CD14-positive monocyte (primary cell): ENCODE results near the gene ABCG1. TPM values are rescaled to one million over a fixed set of nuclear protein-coding genes. Genes with fewer than 3 reads are reported as not detected.

Experiments
- DNase-seq, 3 donors: peaks; one replicate each; pipeline ENCODE4 v3.0.0-alpha.2; 2011 to 2022
- H2AFZ ChIP-seq: 2 replicates; pipeline ENCODE4 v1.6.0; 2012; ENCODE audit warnings: mild to moderate bottlenecking, low read depth, low read length, inconsistent platforms; ENCODE audit not compliant: insufficient read depth, poor library complexity, severe bottlenecking
- H3K27ac ChIP-seq, 2 donors: 1 replicate in 1 of 2; 2 replicates in 1 of 2; pipeline ENCODE4 v1.5.1; 2012 to 2013; ENCODE audit warnings: low read length in 2 of 2, control low read depth in 1 of 2, inconsistent platforms in 1 of 2, low read depth in 1 of 2, mild to moderate bottlenecking in 1 of 2
- H3K27me3 ChIP-seq, 2 donors: one replicate each; pipeline versions ENCODE4 v1.6.0 to v1.6.1; 2011 to 2013; ENCODE audit warnings: low read length in 2 of 2; ENCODE audit not compliant: control insufficient read depth in 2 of 2, insufficient read depth in 2 of 2
- H3K36me3 ChIP-seq, 2 donors: replicated peaks in 1 of 2; 1 replicate in 1 of 2; 2 replicates in 1 of 2; pipeline versions ENCODE4 v1.5.1 to v1.6.1; 2012 to 2013; ENCODE audit warnings: low read length in 2 of 2, control low read depth in 1 of 2, inconsistent platforms in 1 of 2, mild to moderate bottlenecking in 1 of 2; ENCODE audit not compliant: insufficient read depth in 2 of 2, control insufficient read depth in 1 of 2
- H3K4me1 ChIP-seq, 2 donors: 1 replicate in 1 of 2; 2 replicates in 1 of 2; pipeline versions ENCODE4 v1.5.1 to v1.6.1; 2012 to 2013; ENCODE audit warnings: low read length in 2 of 2, control low read depth in 1 of 2, inconsistent platforms in 1 of 2, mild to moderate bottlenecking in 1 of 2, moderate library complexity in 1 of 2; ENCODE audit not compliant: insufficient read depth in 2 of 2, control insufficient read depth in 1 of 2
- H3K4me2 ChIP-seq: replicated peaks from 2 replicates; pipeline ENCODE3; 2012; ENCODE audit warnings: low read length, moderate library complexity, mild to moderate bottlenecking; ENCODE audit not compliant: poor library complexity, severe bottlenecking; ENCODE audit errors: extremely low read depth
- H3K4me3 ChIP-seq, 3 experiments: fragments of 200-600 bp in 1 of 3; sonication (generic) in 1 of 3; replicated peaks in 1 of 3; 1 replicate in 2 of 3; 2 replicates in 1 of 3; pipeline ENCODE4 v1.5.1; 2011 to 2013; ENCODE audit warnings: low read length in 3 of 3, mild to moderate bottlenecking in 3 of 3, control low read depth in 2 of 3, low read depth in 2 of 3, inconsistent platforms in 1 of 3, moderate library complexity in 1 of 3
- H3K79me2 ChIP-seq: 2 replicates; pipeline ENCODE4 v1.6.0; 2012; ENCODE audit warnings: mild to moderate bottlenecking, control low read depth, inconsistent platforms, low read length, moderate library complexity; ENCODE audit not compliant: insufficient read depth
- H3K9ac ChIP-seq: 2 replicates; pipeline ENCODE4 v1.6.0; 2017; ENCODE audit warnings: low read length, mild to moderate bottlenecking; ENCODE audit not compliant: insufficient read depth, poor library complexity, severe bottlenecking
- H3K9me3 ChIP-seq, 2 donors: replicated peaks in 1 of 2; 1 replicate in 1 of 2; 2 replicates in 1 of 2; pipeline versions ENCODE4 v1.5.1 to v1.6.1; 2012 to 2013; ENCODE audit warnings: low read length in 2 of 2, control low read depth in 1 of 2; ENCODE audit not compliant: control insufficient read depth in 1 of 2, insufficient read depth in 1 of 2
- H4K20me1 ChIP-seq: 2 replicates; pipeline ENCODE4 v1.6.0; 2012; ENCODE audit warnings: mild to moderate bottlenecking, low read length, control low read depth, moderate library complexity; ENCODE audit not compliant: insufficient read depth
- H3K27ac Mint-ChIP-seq, 7 donors: one replicate each; pipeline ENCODE4 v1.8.0; 2020; ENCODE audit warnings: mild to moderate bottlenecking in 7 of 7, mixed read lengths in 7 of 7, moderate library complexity in 6 of 7, inconsistent platforms in 2 of 7
- H3K27me3 Mint-ChIP-seq, 3 donors: one replicate each; pipeline ENCODE4 v1.8.0; 2021 to 2022; ENCODE audit warnings: low read depth in 3 of 3, mild to moderate bottlenecking in 3 of 3, mixed read lengths in 3 of 3, moderate library complexity in 3 of 3, inconsistent platforms in 1 of 3
- H3K36me3 Mint-ChIP-seq, 2 donors: one replicate each; pipeline ENCODE4 v1.8.0; 2020; ENCODE audit warnings: mixed read lengths in 2 of 2, inconsistent platforms in 1 of 2, mild to moderate bottlenecking in 1 of 2
- H3K4me1 Mint-ChIP-seq: one replicate; pipeline ENCODE4 v1.8.0; 2020; ENCODE audit warnings: mild to moderate bottlenecking, mixed read lengths
- H3K4me3 Mint-ChIP-seq, 2 donors: one replicate each; pipeline ENCODE4 v1.8.0; 2020; ENCODE audit warnings: mild to moderate bottlenecking in 2 of 2, mixed read lengths in 2 of 2, moderate library complexity in 1 of 2
- H3K9me3 Mint-ChIP-seq, 7 donors: one replicate each; pipeline ENCODE4 v1.8.0; 2020 to 2022; ENCODE audit warnings: mixed read lengths in 7 of 7, mild to moderate bottlenecking in 6 of 7, moderate library complexity in 6 of 7, inconsistent platforms in 2 of 7
- WGBS: methylation state at CpG from one replicate; pipeline ENCODE4 v1.1.5; 2013; ENCODE audit warnings: missing lambda C conversion rate; ENCODE audit not compliant: insufficient coverage; 5-methylcytosine and 5-hydroxymethylcytosine counted together
- intact Hi-C, 2 donors: fragments of 100-400 bp; cut with micrococcal nuclease; formaldehyde crosslinking; loops; one replicate each; pipeline versions ENCODE4 v1.15.0 to v1.15.1; 2023
- polyA plus RNA-seq, 3 donors: library from polyadenylated mRNA; depleted of rRNA in 1 of 3; unstranded in 2 of 3; stranded (reverse) in 1 of 3; fragments of 300-500 nt in 2 of 3; fragments of >200 nt in 1 of 3; fragmentation: Illumina TruSeq in 2 of 3; gene quantifications; 1 replicate in 2 of 3; 2 replicates in 1 of 3; pipeline ENCODE4 v1.2.3, GENCODE V29; 2012 to 2021
- TF ChIP-seq, protein P1 (sequence below): fragments of 200-600 bp; IDR thresholded peaks from one replicate; pipeline ENCODE4 v1.8.0; 2022; ENCODE audit warnings: antibody characterized with exemption, mild to moderate bottlenecking

ABCG1 gene
- polyA plus RNA-seq, 3 donors: 3.0 to 5.2 (median 3.5) TPM

DNA sequence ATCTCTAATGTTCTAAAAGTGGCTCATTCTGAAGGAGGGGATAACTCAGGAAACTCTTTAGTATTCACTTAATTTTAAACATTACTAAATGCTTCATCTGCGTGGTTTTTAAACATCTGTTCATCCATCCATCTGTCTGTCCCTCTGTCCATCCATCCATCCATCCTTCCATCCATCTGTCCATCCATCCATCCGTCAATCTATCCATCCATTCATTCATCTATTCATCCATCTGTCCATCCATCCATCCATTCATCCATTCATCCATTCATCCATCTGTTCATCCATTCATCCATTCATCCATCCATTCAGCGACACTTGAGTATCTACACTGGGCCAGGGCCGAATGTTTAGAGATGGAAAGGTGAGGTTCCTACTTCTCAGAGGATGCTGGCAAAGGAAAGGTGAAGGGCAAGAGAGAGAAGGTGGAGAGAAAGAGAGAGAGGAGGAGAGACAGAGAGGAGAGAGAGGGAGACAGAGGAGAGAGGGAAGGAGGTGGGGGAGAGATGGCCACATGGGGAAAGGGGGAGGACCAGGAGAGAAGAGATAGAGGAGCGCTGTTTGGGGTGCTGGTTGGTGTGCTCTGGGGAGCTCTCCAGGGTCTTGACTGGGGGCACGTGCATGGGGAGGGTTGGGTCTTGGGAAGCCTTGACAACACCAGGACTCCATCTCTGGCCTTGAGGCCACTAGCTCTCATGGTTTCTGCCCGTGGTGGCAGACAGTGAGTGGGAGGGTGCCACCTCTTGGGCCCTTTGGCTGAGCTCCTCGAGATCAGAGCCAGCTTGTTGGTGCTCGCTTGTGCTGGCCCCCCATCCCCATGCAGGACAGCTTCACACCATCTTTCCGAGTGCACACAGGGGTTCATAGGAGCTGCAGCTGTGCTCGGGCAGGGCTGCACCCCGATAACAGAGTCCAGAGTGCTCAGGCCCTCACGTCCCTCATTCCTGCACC, 45.6 kb downstream of the ABCG1 start:
- Histone ChIP-seq H3K4me3 (no peak overlapping the region), H3K27ac (no peak overlapping the region), H4K20me1 (peaks cover 5% of the 10 kb centered on the region), H3K79me2 (no peaks in the 10 kb centered on the region), H3K9me3 (no peaks in the 10 kb centered on the region), H3K4me2 (no peak overlapping the region), H3K36me3 (no peaks in the 10 kb centered on the region), H3K27me3 (no peaks in the 10 kb centered on the region), H3K9ac (no peak overlapping the region), H3K4me1 (peaks cover 38 to 44% of the 10 kb centered on the region in 2 donors), H2AFZ (no peak overlapping the region)
- intact Hi-C loops: no loop called here
- Mint-ChIP-seq H3K36me3 (peaks cover 0 to 22% of the 10 kb centered on the region in 2 donors), H3K4me3 (peak overlapping the region in 1 of 2 donors; percentile 8), H3K27me3 (peaks cover 3 to 4% (median 3%) of the 10 kb centered on the region in 3 donors), H3K4me1 (peaks cover 54% of the 10 kb centered on the region), H3K27ac (peak overlapping the region in 4 of 7 donors; percentile 60 to 92 (median 76)), H3K9me3 (peaks cover 0 to 7% (median 0%) of the 10 kb centered on the region in 7 donors)
- TF ChIP-seq, protein P1, sequence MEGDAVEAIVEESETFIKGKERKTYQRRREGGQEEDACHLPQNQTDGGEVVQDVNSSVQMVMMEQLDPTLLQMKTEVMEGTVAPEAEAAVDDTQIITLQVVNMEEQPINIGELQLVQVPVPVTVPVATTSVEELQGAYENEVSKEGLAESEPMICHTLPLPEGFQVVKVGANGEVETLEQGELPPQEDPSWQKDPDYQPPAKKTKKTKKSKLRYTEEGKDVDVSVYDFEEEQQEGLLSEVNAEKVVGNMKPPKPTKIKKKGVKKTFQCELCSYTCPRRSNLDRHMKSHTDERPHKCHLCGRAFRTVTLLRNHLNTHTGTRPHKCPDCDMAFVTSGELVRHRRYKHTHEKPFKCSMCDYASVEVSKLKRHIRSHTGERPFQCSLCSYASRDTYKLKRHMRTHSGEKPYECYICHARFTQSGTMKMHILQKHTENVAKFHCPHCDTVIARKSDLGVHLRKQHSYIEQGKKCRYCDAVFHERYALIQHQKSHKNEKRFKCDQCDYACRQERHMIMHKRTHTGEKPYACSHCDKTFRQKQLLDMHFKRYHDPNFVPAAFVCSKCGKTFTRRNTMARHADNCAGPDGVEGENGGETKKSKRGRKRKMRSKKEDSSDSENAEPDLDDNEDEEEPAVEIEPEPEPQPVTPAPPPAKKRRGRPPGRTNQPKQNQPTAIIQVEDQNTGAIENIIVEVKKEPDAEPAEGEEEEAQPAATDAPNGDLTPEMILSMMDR: no peak
- no peak for DNase-seq
- WGBS: 85% methylated on average over 11 of the region's 13 CpGs

DNA sequence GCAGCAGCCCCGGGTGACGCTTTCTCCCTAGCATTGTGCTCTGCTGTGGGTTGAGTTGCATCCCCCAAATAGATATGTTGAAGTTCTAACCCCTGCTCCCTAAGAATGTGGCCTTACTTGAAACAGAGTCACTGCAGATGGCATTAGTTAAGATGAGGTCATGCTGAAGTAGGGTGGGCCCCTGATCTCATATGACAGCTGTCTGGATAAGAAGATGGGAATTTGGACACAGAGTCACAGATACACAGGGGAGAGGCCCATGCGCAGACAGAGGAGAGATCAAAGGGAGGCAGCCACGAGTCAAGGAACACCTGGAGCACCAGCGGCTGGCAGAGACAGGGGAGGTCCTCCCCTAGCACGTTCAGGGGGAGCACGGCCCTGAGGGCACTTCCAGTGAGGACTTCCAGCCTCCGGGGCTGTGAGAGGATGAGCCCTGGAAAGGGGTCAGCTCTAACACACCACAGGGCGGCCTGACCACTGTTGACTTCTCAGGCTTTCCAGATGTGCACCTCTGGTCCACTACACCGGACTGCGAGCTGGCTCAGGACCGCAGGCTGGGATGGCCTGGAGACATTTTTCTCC, 46.4 kb downstream of the ABCG1 start:
- no peak overlapping the region for H2AFZ ChIP-seq
- no peaks in the 10 kb centered on the region for H3K36me3 ChIP-seq
- no peak overlapping the region for H3K9ac ChIP-seq
- DNase-seq: no peak
- Mint-ChIP-seq H3K27me3 (peaks cover 3 to 4% (median 3%) of the 10 kb centered on the region in 3 donors), H3K4me1 (peaks cover 56% of the 10 kb centered on the region), H3K4me3 (no peak overlapping the region), H3K36me3 (peaks cover 0 to 22% of the 10 kb centered on the region in 2 donors), H3K9me3 (peaks cover 0 to 7% (median 0%) of the 10 kb centered on the region in 7 donors), H3K27ac (no peak overlapping the region)
- H3K4me1 ChIP-seq: peaks cover 38 to 42% of the 10 kb centered on the region in 2 donors
- peaks cover 5% of the 10 kb centered on the region for H4K20me1 ChIP-seq
- H3K27ac ChIP-seq: no peak overlapping the region
- TF ChIP-seq, protein P1: no peak
- H3K79me2 ChIP-seq: no peaks in the 10 kb centered on the region
- WGBS: 89% methylated on average over 8 of the region's 12 CpGs
- no peaks in the 10 kb centered on the region for H3K9me3 ChIP-seq
- H3K4me2 ChIP-seq: no peak overlapping the region
- no peak overlapping the region for H3K4me3 ChIP-seq
- intact Hi-C loops: no loop called here
- H3K27me3 ChIP-seq: no peaks in the 10 kb centered on the region
